Mucosa of descending colon (tissue), 3 donors: Measurements from ENCODE around the gene TSPAN4. TPM values are rescaled to one million over a fixed set of nuclear protein-coding genes. Genes with fewer than 3 reads are reported as not detected.

ENCODE experiments used
- ATAC-seq: fragments of 200-7000 bp; cut with Tn5 transposase; one replicate; pipeline ENCODE4 v1.9.1; 2020; ENCODE audit warnings: mild to moderate bottlenecking, moderate library complexity
- DNase-seq, 3 donors: peaks; one replicate each; pipeline ENCODE4 v3.0.0-alpha.2; 2020
- H3K36me3 ChIP-seq: fragments of 200-600 bp; one replicate; pipeline ENCODE4 v1.8.0; 2021; ENCODE audit warnings: low read depth, mild to moderate bottlenecking
- H3K4me1 ChIP-seq: fragments of 200-600 bp; one replicate; pipeline ENCODE4 v1.8.0; 2021; ENCODE audit warnings: low read depth, mild to moderate bottlenecking
- H3K4me3 ChIP-seq: fragments of 200-600 bp; one replicate; pipeline ENCODE4 v1.8.0; 2021; ENCODE audit warnings: mild to moderate bottlenecking
- H3K9me3 ChIP-seq: fragments of 200-600 bp; one replicate; pipeline ENCODE4 v1.8.0; 2021; ENCODE audit warnings: mild to moderate bottlenecking
- intact Hi-C, 2 donors: fragments of 100-400 bp; cut with DNase I in 1 of 2; cut with micrococcal nuclease in 1 of 2; formaldehyde crosslinking; loops; one replicate each; pipeline versions ENCODE4 v1.11.0 to v1.11.1; 2022; cut with DNase I, micrococcal nuclease
- total RNA-seq, 3 donors: library from RNA; stranded (reverse); fragmentation: NEBNext Ultra II Directional in 2 of 3; extraction: Animal tissue kit (Norgen Biotek cat#: 25700) in 2 of 3; gene quantifications; one replicate each; pipeline versions ENCODE4 v1.2.1 to v1.2.4, GENCODE V29; 2021 to 2023
- TF ChIP-seq, protein P1 (sequence below): fragments of 200-600 bp; IDR thresholded peaks from one replicate; pipeline ENCODE4 v1.8.0; 2022; ENCODE audit warnings: antibody characterized with exemption, mild to moderate bottlenecking
- donor health status: DM: no; HTN: no; CAD: no; lungs with moderate emphysema.
- donor health status: DM: no; HTN: no; CAD: no.
- donor health status: DM: no; HTN: yes; CAD: no.

The TSPAN4 gene
- total RNA-seq, 3 donors from 2014 or later: 9.2 to 42.4 (median 24.7) TPM

GRCh38 chr11:899724-900123, 57.1 kb downstream of the TSPAN4 start:
- DNase-seq (no peak), ATAC-seq (no peak)
- H3K4me1 ChIP-seq: no peaks in the 10 kb centered on the region
- H3K36me3 ChIP-seq: no peaks in the 10 kb centered on the region
- TF ChIP-seq, protein P1, sequence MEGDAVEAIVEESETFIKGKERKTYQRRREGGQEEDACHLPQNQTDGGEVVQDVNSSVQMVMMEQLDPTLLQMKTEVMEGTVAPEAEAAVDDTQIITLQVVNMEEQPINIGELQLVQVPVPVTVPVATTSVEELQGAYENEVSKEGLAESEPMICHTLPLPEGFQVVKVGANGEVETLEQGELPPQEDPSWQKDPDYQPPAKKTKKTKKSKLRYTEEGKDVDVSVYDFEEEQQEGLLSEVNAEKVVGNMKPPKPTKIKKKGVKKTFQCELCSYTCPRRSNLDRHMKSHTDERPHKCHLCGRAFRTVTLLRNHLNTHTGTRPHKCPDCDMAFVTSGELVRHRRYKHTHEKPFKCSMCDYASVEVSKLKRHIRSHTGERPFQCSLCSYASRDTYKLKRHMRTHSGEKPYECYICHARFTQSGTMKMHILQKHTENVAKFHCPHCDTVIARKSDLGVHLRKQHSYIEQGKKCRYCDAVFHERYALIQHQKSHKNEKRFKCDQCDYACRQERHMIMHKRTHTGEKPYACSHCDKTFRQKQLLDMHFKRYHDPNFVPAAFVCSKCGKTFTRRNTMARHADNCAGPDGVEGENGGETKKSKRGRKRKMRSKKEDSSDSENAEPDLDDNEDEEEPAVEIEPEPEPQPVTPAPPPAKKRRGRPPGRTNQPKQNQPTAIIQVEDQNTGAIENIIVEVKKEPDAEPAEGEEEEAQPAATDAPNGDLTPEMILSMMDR: no peak
- no peaks in the 10 kb centered on the region for H3K9me3 ChIP-seq
- H3K4me3 ChIP-seq: no peak overlapping the region
- intact Hi-C loops: no loop called here

- Histone ChIP-seq H3K4me3 (no peak overlapping the region), H3K9me3 (no peaks in the 10 kb centered on the region), H3K4me1 (no peaks in the 10 kb centered on the region), H3K36me3 (no peaks in the 10 kb centered on the region)
- no peak for ATAC-seq
- DNase-seq: no peak
- TF ChIP-seq, protein P1: no peak
- intact Hi-C loops: no loop called here
Observed at GRCh38 chr11:900545-900944, 57.9 kb downstream of the TSPAN4 start.

DNA sequence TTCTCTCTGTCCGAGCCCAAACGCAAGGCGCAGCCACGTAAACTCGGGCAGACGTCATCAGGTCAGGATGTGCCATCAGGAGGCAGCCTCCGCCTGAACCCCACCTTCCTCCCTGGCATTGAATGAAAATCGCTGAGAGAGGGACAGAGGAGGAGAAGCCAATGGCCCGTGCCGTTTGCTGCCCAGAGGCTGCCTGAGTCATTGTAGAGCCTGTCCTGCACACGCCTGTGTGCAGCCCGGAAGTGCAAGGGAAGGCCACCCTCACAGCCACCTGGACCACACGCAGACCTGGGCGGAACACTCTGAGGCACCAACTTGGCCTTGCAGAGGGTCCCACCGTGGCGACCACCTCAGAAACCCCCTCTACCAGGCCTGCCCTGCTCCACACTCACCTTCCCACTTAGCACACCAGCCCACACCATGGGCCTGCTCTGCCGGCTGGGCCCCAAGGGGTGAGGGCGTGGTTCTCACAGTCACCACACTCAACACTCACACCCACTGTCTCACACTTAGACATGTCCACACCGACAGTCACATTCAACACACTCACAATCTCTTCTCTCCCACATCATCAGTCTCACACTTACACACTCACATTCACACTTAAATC, 58.9 kb downstream of the TSPAN4 start:
- Histone ChIP-seq H3K4me3 (no peak overlapping the region), H3K9me3 (no peaks in the 10 kb centered on the region), H3K4me1 (no peaks in the 10 kb centered on the region), H3K36me3 (no peaks in the 10 kb centered on the region)
- intact Hi-C loops: no loop called here
- ATAC-seq (no peak), DNase-seq (no peak)
- TF ChIP-seq, protein P1: no peak

GRCh38 chr11:904380-904779, 61.7 kb downstream of the TSPAN4 start:
- peaks cover 2% of the 10 kb centered on the region for H3K4me1 ChIP-seq
- no peak overlapping the region for H3K4me3 ChIP-seq
- TF ChIP-seq, protein P1: no peak
- H3K36me3 ChIP-seq: no peaks in the 10 kb centered on the region
- intact Hi-C loops: no loop called here
- DNase-seq (no peak), ATAC-seq (no peak)
- H3K9me3 ChIP-seq: no peaks in the 10 kb centered on the region

DNA sequence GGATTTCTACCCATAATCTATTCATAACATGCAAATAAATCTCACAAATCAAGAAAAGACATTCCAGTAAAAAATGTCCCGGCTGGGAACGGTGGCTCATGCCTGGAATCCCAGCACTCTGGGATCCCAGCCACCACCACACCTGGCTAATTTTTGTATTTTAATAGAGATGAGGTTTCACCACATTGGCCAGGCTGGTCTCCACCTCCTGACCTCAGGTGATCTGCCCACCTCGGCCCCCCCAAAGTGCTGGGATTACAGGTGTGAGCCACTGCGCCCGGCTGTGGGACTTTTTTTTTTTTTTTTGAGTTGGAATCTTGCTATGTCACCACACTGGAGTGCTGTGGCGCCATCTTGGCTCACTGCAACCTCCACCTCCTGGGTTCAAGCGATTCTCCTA, 63.3 kb downstream of the TSPAN4 start:
- H3K4me3 ChIP-seq: no peak overlapping the region
- DNase-seq (no peak), ATAC-seq (no peak)
- TF ChIP-seq, protein P1: no peak
- H3K4me1 ChIP-seq: peaks cover 11% of the 10 kb centered on the region
- H3K36me3 ChIP-seq: no peaks in the 10 kb centered on the region
- H3K9me3 ChIP-seq: no peaks in the 10 kb centered on the region
- intact Hi-C loops: no loop called here

GRCh38 chr11:907668-908067, 65.0 kb downstream of the TSPAN4 start:
- intact Hi-C loops: no loop called here
- ATAC-seq (no peak), DNase-seq (no peak)
- TF ChIP-seq, protein P1: no peak
- Histone ChIP-seq H3K4me3 (no peak overlapping the region), H3K9me3 (no peaks in the 10 kb centered on the region), H3K36me3 (no peaks in the 10 kb centered on the region), H3K4me1 (peaks cover 11% of the 10 kb centered on the region)
